Measurements from ENCODE around the gene UGT2B10. TPM values are rescaled to one million over a fixed set of nuclear protein-coding genes. Genes with fewer than 3 reads are reported as not detected.

The UGT2B10 gene
- total and polyA plus RNA-seq, 8 donors, result 0.29 TPM; not detected in 7

- intact Hi-C loops (cut with DNase I; ENCODE audit: low total_unique reads), result no loop called here
- Histone ChIP-seq H3K4me3 (no peak overlapping the region), H3K36me3 (no peaks in the 10 kb centered on the region), H3K9me3 (peaks cover 0 to 22% (median 11%) of the 10 kb centered on the region in 4 donors), H3K27me3 (no peaks in the 10 kb centered on the region), H3K27ac (no peak overlapping the region), H3K4me1 (no peaks in the 10 kb centered on the region)
- TF ChIP-seq POLR2A (IDR thresholded peaks at IDR 0.05), result no peak
- TF ChIP-seq, protein P1, sequence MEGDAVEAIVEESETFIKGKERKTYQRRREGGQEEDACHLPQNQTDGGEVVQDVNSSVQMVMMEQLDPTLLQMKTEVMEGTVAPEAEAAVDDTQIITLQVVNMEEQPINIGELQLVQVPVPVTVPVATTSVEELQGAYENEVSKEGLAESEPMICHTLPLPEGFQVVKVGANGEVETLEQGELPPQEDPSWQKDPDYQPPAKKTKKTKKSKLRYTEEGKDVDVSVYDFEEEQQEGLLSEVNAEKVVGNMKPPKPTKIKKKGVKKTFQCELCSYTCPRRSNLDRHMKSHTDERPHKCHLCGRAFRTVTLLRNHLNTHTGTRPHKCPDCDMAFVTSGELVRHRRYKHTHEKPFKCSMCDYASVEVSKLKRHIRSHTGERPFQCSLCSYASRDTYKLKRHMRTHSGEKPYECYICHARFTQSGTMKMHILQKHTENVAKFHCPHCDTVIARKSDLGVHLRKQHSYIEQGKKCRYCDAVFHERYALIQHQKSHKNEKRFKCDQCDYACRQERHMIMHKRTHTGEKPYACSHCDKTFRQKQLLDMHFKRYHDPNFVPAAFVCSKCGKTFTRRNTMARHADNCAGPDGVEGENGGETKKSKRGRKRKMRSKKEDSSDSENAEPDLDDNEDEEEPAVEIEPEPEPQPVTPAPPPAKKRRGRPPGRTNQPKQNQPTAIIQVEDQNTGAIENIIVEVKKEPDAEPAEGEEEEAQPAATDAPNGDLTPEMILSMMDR (IDR thresholded peaks at IDR 0.05), result no peak
- TF ChIP-seq EP300 (IDR thresholded peaks at IDR 0.05), result no peak
- no peak for TF ChIP-seq POLR2AphosphoS5 (IDR thresholded peaks at IDR 0.05)
- DNase-seq, result no peak
Measured at GRCh38 chr4:68858039-68858438, 42.2 kb downstream of the UGT2B10 start.

- H3K9me3 ChIP-seq, result peaks cover 0 to 22% (median 11%) of the 10 kb centered on the region in 4 donors
- no peak for DNase-seq
- peaks cover 0 to 7% (median 0%) of the 10 kb centered on the region in 4 donors for H3K4me1 ChIP-seq
- no peaks in the 10 kb centered on the region for H3K27me3 ChIP-seq
- no peak overlapping the region for H3K4me3 ChIP-seq
- TF ChIP-seq POLR2A (IDR thresholded peaks at IDR 0.05) (no peak), EP300 (IDR thresholded peaks at IDR 0.05) (no peak)
- 82 to 91% (median 90%) methylated on average over 1 of the region's 1 CpG for WGBS, 5 donors
- intact Hi-C loops (cut with DNase I; ENCODE audit: low total_unique reads), result no loop called here
- H3K27ac ChIP-seq, result no peak overlapping the region
- no peaks in the 10 kb centered on the region for H3K36me3 ChIP-seq
Measured at GRCh38 chr4:68859655-68860054, 43.9 kb downstream of the UGT2B10 start.

DNA sequence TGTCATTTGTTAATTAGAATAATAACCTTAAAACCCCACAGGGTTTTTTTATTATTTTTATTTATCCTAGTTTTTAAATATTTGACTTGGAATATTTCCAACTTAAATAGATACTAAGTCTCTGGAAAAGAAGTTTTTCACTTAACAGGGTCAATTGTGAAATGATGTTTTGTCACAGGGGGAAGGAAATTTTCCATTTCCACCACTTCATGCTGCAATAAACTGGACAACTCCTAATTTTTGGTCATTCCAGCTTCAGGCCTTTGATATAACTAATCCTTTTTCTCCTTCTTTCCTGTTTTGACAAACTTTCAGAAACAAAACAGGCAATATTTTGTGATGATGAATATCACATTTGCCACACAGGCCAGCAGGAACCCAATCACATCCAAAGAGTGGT lies 45.3 kb downstream of the UGT2B10 start:
- DNase-seq, result no peak
- intact Hi-C loops (cut with DNase I; ENCODE audit: low total_unique reads), result no loop called here
- TF ChIP-seq, protein P1 (IDR thresholded peaks at IDR 0.05), result no peak
- TF ChIP-seq POLR2AphosphoS5 (IDR thresholded peaks at IDR 0.05), result no peak
- no peak for TF ChIP-seq EP300 (IDR thresholded peaks at IDR 0.05)
- TF ChIP-seq POLR2A (IDR thresholded peaks at IDR 0.05), result no peak

GRCh38 chr4:68864438-68865187 lies 48.8 kb downstream of the UGT2B10 start:
- H3K4me1 ChIP-seq, result peaks cover 0 to 13% (median 0%) of the 10 kb centered on the region in 4 donors
- intact Hi-C loops (cut with DNase I; ENCODE audit: low total_unique reads), result no loop called here
- TF ChIP-seq EP300 (IDR thresholded peaks at IDR 0.05) (no peak), POLR2A (IDR thresholded peaks at IDR 0.05) (no peak), POLR2AphosphoS5 (IDR thresholded peaks at IDR 0.05) (peak in 2 of 3 donors; percentile 58 to 66)
- TF ChIP-seq, protein P1 (IDR thresholded peaks at IDR 0.05), result no peak

More for the DNA sequence above, 45.3 kb downstream of the UGT2B10 start:
- no peak overlapping the region for H3K4me3 ChIP-seq
- H3K27me3 ChIP-seq, result no peaks in the 10 kb centered on the region
- peaks cover 0 to 12% (median 0%) of the 10 kb centered on the region in 4 donors for H3K4me1 ChIP-seq
- H3K36me3 ChIP-seq, result no peaks in the 10 kb centered on the region
- no peak overlapping the region for H3K27ac ChIP-seq
- peaks cover 0 to 22% (median 11%) of the 10 kb centered on the region in 4 donors for H3K9me3 ChIP-seq

DNA sequence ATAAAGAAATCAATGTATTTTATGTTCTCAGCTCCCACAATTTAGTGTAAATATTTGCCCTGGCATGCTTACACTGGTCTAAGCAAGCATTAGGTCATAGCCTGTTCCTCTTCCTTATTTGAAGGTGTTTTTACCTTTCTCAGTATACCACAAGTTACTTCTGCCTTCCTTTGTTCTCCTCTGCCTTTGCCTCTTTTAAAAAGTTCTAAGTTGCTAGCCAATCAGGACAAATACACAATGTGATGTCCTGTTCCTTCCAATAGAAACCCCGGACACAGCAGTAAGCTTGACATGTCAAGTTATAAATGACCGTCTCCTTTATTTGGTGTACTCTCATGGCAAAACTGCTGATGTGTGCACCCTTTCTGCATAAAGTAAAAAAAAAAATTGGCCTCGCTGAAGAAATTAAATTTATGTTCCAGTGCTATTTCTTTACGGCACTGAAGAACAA lies 49.4 kb downstream of the UGT2B10 start:
- Histone ChIP-seq H3K9me3 (no peaks in the 10 kb centered on the region), H3K27ac (peak overlapping the region; percentile 69 to 84 (median 74)), H3K36me3 (no peaks in the 10 kb centered on the region), H3K27me3 (no peaks in the 10 kb centered on the region), H3K4me1 (peaks cover 0 to 13% (median 0%) of the 10 kb centered on the region in 4 donors), H3K4me3 (no peak overlapping the region)
- TF ChIP-seq EP300 (IDR thresholded peaks at IDR 0.05) (no peak), POLR2AphosphoS5 (IDR thresholded peaks at IDR 0.05) (peak in 2 of 3 donors; percentile 44 to 61)
- peak in 1 of 2 donors; percentile 71 for DNase-seq
- WGBS, 5 donors, result 28 to 51% (median 40%) methylated on average over 4 of the region's 4 CpGs
- intact Hi-C loops (cut with DNase I; ENCODE audit: low total_unique reads), result no loop called here

More at GRCh38 chr4:68864438-68865187, 48.8 kb downstream of the UGT2B10 start:
- H3K36me3 ChIP-seq, result no peaks in the 10 kb centered on the region
- DNase-seq, result peak; percentile 63 to 74
- 27 to 56% (median 41%) methylated on average over 6 of the region's 6 CpGs for WGBS, 5 donors
- no peaks in the 10 kb centered on the region for H3K27me3 ChIP-seq
- H3K27ac ChIP-seq, result peak overlapping the region; percentile 69 to 76 (median 74)
- H3K4me3 ChIP-seq, result no peak overlapping the region
- no peaks in the 10 kb centered on the region for H3K9me3 ChIP-seq
